DMS153 treated with DMSO at 0.1 percent for 48 hours (cell line): ENCODE results near the gene MACROD1.
A peak's percentile ranks its signal among the peaks of the same experiment; 100 is the strongest.
"Not testable (repeated sequence)": the region's sequence is repeated elsewhere in the genome, so short reads cannot be mapped to it uniquely, and the experiment has no call there.

ENCODE experiments used
- DNase-seq: peaks from one replicate; lab custom pipeline; 2025; ENCODE audit not compliant: unreplicated experiment; lab: John Stamatoyannopoulos, UW

Gene MACROD1

GRCh38 chr11:64000740-64001483, 165.0 kb downstream of the MACROD1 start:
- DNase-seq, result no peak

GRCh38 chr11:64000026-64000739, 165.7 kb downstream of the MACROD1 start:
- DNase-seq, result peak; percentile 35

GRCh38 chr11:63999349-64000025, 166.4 kb downstream of the MACROD1 start:
- peak; percentile 82 for DNase-seq

- peak; percentile 78 for DNase-seq
Observed at GRCh38 chr11:63998558-63999348, 167.2 kb downstream of the MACROD1 start.

GRCh38 chr11:63997801-63998337, 168.0 kb downstream of the MACROD1 start:
- DNase-seq, result no peak

GRCh38 chr11:63997104-63997700, 168.7 kb downstream of the MACROD1 start:
- no peak for DNase-seq

GRCh38 chr11:63996512-63996911, 169.4 kb downstream of the MACROD1 start:
- DNase-seq, result no peak

GRCh38 chr11:63993993-63994392, 171.9 kb downstream of the MACROD1 start:
- DNase-seq, result no peak

GRCh38 chr11:63993100-63993499, 172.8 kb downstream of the MACROD1 start:
- no peak for DNase-seq

GRCh38 chr11:63991558-63991957, 174.4 kb downstream of the MACROD1 start:
- DNase-seq, result no peak

GRCh38 chr11:63986932-63987513, 178.9 kb downstream of the MACROD1 start:
- no peak for DNase-seq

- DNase-seq, result peak; percentile 81
Observed at GRCh38 chr11:63986156-63986931, 179.6 kb downstream of the MACROD1 start, which contains the start of gene OTUB1. OTUB1 (plus strand) TSS chr11:63986438; CDS start chr11:63986457, 19 bp downstream.

- DNase-seq, result no peak
Observed at GRCh38 chr11:63985812-63986155, 180.1 kb downstream of the MACROD1 start.

- no peak for DNase-seq
Observed at GRCh38 chr11:63979426-63979825, 186.5 kb downstream of the MACROD1 start.

GRCh38 chr11:63978551-63979239, 187.2 kb downstream of the MACROD1 start:
- DNase-seq, result no peak

GRCh38 chr11:63974259-63975143, 191.4 kb downstream of the MACROD1 start, which contains the start of gene COX8A:
COX8A (plus strand) TSS chr11:63974620; CDS start chr11:63974681, 61 bp downstream.
- peak; percentile 99 for DNase-seq

- not testable (repeated sequence) for DNase-seq
Observed at GRCh38 chr11:63973912-63974258, 192.0 kb downstream of the MACROD1 start.

GRCh38 chr11:63970902-63971301, 195.0 kb downstream of the MACROD1 start:
- no peak for DNase-seq
